Measurements from ENCODE around the gene DENND2A.

GRCh38 chr7:140637400-140637799 lies 3.2 kb downstream of the DENND2A start:
- TF ChIP-seq HDAC6 (IDR thresholded peaks at IDR 0.05; ENCODE audit: unreplicated experiment) = no peak
- TF ChIP-seq, protein P1, sequence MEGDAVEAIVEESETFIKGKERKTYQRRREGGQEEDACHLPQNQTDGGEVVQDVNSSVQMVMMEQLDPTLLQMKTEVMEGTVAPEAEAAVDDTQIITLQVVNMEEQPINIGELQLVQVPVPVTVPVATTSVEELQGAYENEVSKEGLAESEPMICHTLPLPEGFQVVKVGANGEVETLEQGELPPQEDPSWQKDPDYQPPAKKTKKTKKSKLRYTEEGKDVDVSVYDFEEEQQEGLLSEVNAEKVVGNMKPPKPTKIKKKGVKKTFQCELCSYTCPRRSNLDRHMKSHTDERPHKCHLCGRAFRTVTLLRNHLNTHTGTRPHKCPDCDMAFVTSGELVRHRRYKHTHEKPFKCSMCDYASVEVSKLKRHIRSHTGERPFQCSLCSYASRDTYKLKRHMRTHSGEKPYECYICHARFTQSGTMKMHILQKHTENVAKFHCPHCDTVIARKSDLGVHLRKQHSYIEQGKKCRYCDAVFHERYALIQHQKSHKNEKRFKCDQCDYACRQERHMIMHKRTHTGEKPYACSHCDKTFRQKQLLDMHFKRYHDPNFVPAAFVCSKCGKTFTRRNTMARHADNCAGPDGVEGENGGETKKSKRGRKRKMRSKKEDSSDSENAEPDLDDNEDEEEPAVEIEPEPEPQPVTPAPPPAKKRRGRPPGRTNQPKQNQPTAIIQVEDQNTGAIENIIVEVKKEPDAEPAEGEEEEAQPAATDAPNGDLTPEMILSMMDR (IDR thresholded peaks at IDR 0.05 in 2 of 3, conservative IDR thresholded peaks at IDR 0.05 in 1 of 3; ENCODE audit: control insufficient read depth in 2 of 3, extremely low read depth in 1 of 3, insufficient read depth in 1 of 3, low read depth in 3 of 3, low read length in 3 of 3) = no peak
- no peak for TF ChIP-seq YY1 (IDR thresholded peaks at IDR 0.05; ENCODE audit: low read depth, low read length)
- no peak for TF ChIP-seq HDGF (IDR thresholded peaks at IDR 0.05)

All from GM12878 (cell line).